Effector memory CD4-positive, alpha-beta T cell (primary cell): ENCODE results near the gene FASTKD1.
A peak's percentile ranks its signal among the peaks of the same experiment; 100 is the strongest.
"Not testable (repeated sequence)": the region's sequence is repeated elsewhere in the genome, so short reads cannot be mapped to it uniquely, and the experiment has no call there.

Experiments
- DNase-seq, 3 donors: peaks; one replicate each; pipeline ENCODE4 v3.0.0-alpha.2; 2020
- H3K27ac ChIP-seq: 2 replicates; pipeline ENCODE4 v1.7.0; 2013; ENCODE audit warnings: mild to moderate bottlenecking, low read length, moderate library complexity; ENCODE audit not compliant: insufficient read depth, poor library complexity, severe bottlenecking
- H3K27me3 ChIP-seq: replicated peaks from 2 replicates; pipeline ENCODE4 v1.7.0; 2013; ENCODE audit warnings: mild to moderate bottlenecking, low read length; ENCODE audit not compliant: insufficient read depth, control insufficient read depth, poor library complexity, severe bottlenecking
- H3K36me3 ChIP-seq: 2 replicates; pipeline ENCODE4 v1.7.0; 2013; ENCODE audit warnings: mild to moderate bottlenecking, low read length, moderate library complexity; ENCODE audit not compliant: control insufficient read depth, insufficient read depth
- H3K4me1 ChIP-seq: 2 replicates; pipeline ENCODE4 v1.7.0; 2013; ENCODE audit warnings: low read length, mild to moderate bottlenecking; ENCODE audit not compliant: control insufficient read depth, insufficient read depth, poor library complexity, severe bottlenecking
- H3K4me3 ChIP-seq: 2 replicates; pipeline ENCODE4 v1.7.0; 2013; ENCODE audit warnings: low read length, low read depth, mild to moderate bottlenecking; ENCODE audit not compliant: insufficient read depth, poor library complexity, severe bottlenecking
- H3K9me3 ChIP-seq: 2 replicates; pipeline ENCODE4 v1.7.0; 2013; ENCODE audit warnings: mild to moderate bottlenecking, low read length, moderate library complexity; ENCODE audit not compliant: control insufficient read depth

Gene FASTKD1

GRCh38 chr2:169596546-169596945 lies 22.9 kb upstream of the FASTKD1 start:
- H3K36me3 ChIP-seq, H3K4me1 ChIP-seq, H3K9me3 ChIP-seq, H3K27me3 ChIP-seq, H3K27ac ChIP-seq, DNase-seq, H3K4me3 ChIP-seq: not testable (repeated sequence)

- H3K4me3 ChIP-seq, result no peak overlapping the region
- no peaks in the 10 kb centered on the region for H3K27me3 ChIP-seq
- no peaks in the 10 kb centered on the region for H3K36me3 ChIP-seq
- no peak for DNase-seq
- H3K4me1 ChIP-seq, result peaks cover 7% of the 10 kb centered on the region
- no peaks in the 10 kb centered on the region for H3K9me3 ChIP-seq
- H3K27ac ChIP-seq, result no peak overlapping the region
These were observed 17.1 kb upstream of the FASTKD1 start for GRCh38 chr2:169590804-169591203.

- H3K4me1 ChIP-seq, result peaks cover 7% of the 10 kb centered on the region
- H3K27ac ChIP-seq, result peak overlapping the region; percentile 98
- DNase-seq, result no peak
- peak overlapping the region; percentile 90 for H3K4me3 ChIP-seq
- no peaks in the 10 kb centered on the region for H3K27me3 ChIP-seq
- H3K36me3 ChIP-seq, result no peaks in the 10 kb centered on the region
- H3K9me3 ChIP-seq, result no peaks in the 10 kb centered on the region
These were observed 12.0 kb upstream of the FASTKD1 start for GRCh38 chr2:169585673-169586072.

GRCh38 chr2:169584005-169584877 lies 10.6 kb upstream of the FASTKD1 start, which contains the start of gene PPIG:
Gene PPIG, plus strand, starts transcription at chr2:169584351. Its CDS starts 19,691 bp downstream, at chr2:169604042.
- peak; percentile 74 to 81 (median 75) for DNase-seq
- H3K36me3 ChIP-seq, result no peaks in the 10 kb centered on the region
- H3K4me1 ChIP-seq, result peaks cover 7% of the 10 kb centered on the region
- no peaks in the 10 kb centered on the region for H3K27me3 ChIP-seq
- H3K9me3 ChIP-seq, result no peaks in the 10 kb centered on the region
- peak within 1 kb of the TSS; percentile 90 for H3K4me3 ChIP-seq
- H3K27ac ChIP-seq, result peak within 1 kb of the TSS; percentile 98

- Histone ChIP-seq H3K4me1 (peaks cover 7% of the 10 kb centered on the region), H3K9me3 (no peaks in the 10 kb centered on the region), H3K36me3 (no peaks in the 10 kb centered on the region), H3K4me3 (no peak overlapping the region), H3K27me3 (no peaks in the 10 kb centered on the region), H3K27ac (peak overlapping the region; percentile 98)
- DNase-seq, result no peak
These were observed 9.9 kb upstream of the FASTKD1 start for GRCh38 chr2:169583518-169583917.

- not testable (repeated sequence) for H3K4me3 ChIP-seq, DNase-seq, H3K4me1 ChIP-seq, H3K27me3 ChIP-seq, H3K27ac ChIP-seq, H3K36me3 ChIP-seq, H3K9me3 ChIP-seq
These were observed 9.0 kb upstream of the FASTKD1 start for GRCh38 chr2:169582552-169583266.

- DNase-seq, result no peak
- Histone ChIP-seq H3K4me3 (no peak overlapping the region), H3K4me1 (no peaks in the 10 kb centered on the region), H3K36me3 (no peaks in the 10 kb centered on the region), H3K27ac (no peak overlapping the region), H3K9me3 (no peaks in the 10 kb centered on the region), H3K27me3 (no peaks in the 10 kb centered on the region)
These were observed 5.4 kb upstream of the FASTKD1 start for GRCh38 chr2:169579044-169579443.

- H3K27me3 ChIP-seq, result not testable (repeated sequence)
These were observed 1.6 kb upstream of the FASTKD1 start for GRCh38 chr2:169575264-169575663.

GRCh38 chr2:169574539-169574938 lies 874 bp upstream of the FASTKD1 start:
- H3K4me3 ChIP-seq, H3K27ac ChIP-seq, H3K27me3 ChIP-seq, DNase-seq, H3K4me1 ChIP-seq, H3K9me3 ChIP-seq, H3K36me3 ChIP-seq: not testable (repeated sequence)

More at GRCh38 chr2:169575264-169575663, 1.6 kb upstream of the FASTKD1 start:
- DNase-seq, H3K36me3 ChIP-seq, H3K27ac ChIP-seq, H3K4me1 ChIP-seq, H3K4me3 ChIP-seq, H3K9me3 ChIP-seq: not testable (repeated sequence)

- H3K27ac ChIP-seq, result peak overlapping the region; percentile 63
- no peaks in the 10 kb centered on the region for H3K27me3 ChIP-seq
- no peak for DNase-seq
- peak overlapping the region; percentile 75 for H3K4me3 ChIP-seq
- peaks cover 2% of the 10 kb centered on the region for H3K36me3 ChIP-seq
- no peaks in the 10 kb centered on the region for H3K4me1 ChIP-seq
- no peaks in the 10 kb centered on the region for H3K9me3 ChIP-seq
These were observed 272 bp upstream of the FASTKD1 start for GRCh38 chr2:169573974-169574299.
